ENCODE results near the gene GRIK4. TPM values are rescaled to one million over a fixed set of nuclear protein-coding genes. Genes with fewer than 3 reads are reported as not detected.

Gene GRIK4
- total RNA-seq, 1 experiment from 2014 or later = not detected

DNA sequence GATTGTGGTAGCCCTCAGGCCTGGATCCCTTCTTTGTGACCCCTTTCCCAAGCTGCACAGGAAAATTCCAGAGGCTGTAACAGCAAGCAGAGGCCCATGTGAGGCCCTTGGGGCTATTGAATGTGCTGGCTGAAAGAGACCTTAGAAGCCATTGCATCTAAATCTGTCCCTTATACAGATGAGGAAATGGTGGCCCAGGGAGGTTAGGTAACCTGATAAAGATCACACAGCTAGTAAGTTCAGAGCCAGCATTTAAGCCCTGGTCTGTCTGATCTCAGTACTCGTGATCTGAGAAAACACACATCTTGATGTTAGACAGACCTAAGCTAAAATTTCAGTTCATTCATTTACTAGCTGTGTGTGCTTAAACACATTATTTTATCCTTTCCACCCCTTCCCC is 396.4 kb downstream of the GRIK4 start:
- BruUV-seq (replicated peaks) = no TSS peak
- H3K27me3 ChIP-seq (ENCODE audit: insufficient read depth, low read depth) = no peaks in the 10 kb centered on the region
- H4K20me1 ChIP-seq (ENCODE audit: insufficient read depth) = no peaks in the 10 kb centered on the region
- H3K27ac ChIP-seq = peak overlapping the region; percentile 91
- intact Hi-C loops (cut with micrococcal nuclease; ENCODE audit: unreplicated experiment) = no loop called here
- H3K4me3 ChIP-seq = peak overlapping the region; percentile 24; the same call in 1 of the 2 replicates
- no peaks in the 10 kb centered on the region for H3K79me2 ChIP-seq (ENCODE audit: low read depth)
- H3K9me3 ChIP-seq (ENCODE audit: insufficient read depth, low read depth) = no peaks in the 10 kb centered on the region
- POLR2A ChIA-PET (ENCODE audit: unreplicated experiment) = no interaction called here
- H3K4me1 ChIP-seq (replicated peaks; ENCODE audit: insufficient read depth) = peaks cover 95% of the 10 kb centered on the region
- H2AFZ ChIP-seq = no peak overlapping the region
- peak in 1 of 2 experiments; percentile 8 for DNase-seq
- peaks cover 68% of the 10 kb centered on the region for H3F3A ChIP-seq (ENCODE audit: insufficient read depth, low read depth)
- H3K36me3 ChIP-seq (ENCODE audit: low read depth) = no peaks in the 10 kb centered on the region
- TF ChIP-seq EZH2 (IDR thresholded peaks at IDR 0.05; ENCODE audit: low read depth) = no peak
- TF ChIP-seq, protein P1, sequence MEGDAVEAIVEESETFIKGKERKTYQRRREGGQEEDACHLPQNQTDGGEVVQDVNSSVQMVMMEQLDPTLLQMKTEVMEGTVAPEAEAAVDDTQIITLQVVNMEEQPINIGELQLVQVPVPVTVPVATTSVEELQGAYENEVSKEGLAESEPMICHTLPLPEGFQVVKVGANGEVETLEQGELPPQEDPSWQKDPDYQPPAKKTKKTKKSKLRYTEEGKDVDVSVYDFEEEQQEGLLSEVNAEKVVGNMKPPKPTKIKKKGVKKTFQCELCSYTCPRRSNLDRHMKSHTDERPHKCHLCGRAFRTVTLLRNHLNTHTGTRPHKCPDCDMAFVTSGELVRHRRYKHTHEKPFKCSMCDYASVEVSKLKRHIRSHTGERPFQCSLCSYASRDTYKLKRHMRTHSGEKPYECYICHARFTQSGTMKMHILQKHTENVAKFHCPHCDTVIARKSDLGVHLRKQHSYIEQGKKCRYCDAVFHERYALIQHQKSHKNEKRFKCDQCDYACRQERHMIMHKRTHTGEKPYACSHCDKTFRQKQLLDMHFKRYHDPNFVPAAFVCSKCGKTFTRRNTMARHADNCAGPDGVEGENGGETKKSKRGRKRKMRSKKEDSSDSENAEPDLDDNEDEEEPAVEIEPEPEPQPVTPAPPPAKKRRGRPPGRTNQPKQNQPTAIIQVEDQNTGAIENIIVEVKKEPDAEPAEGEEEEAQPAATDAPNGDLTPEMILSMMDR (conservative IDR thresholded peaks at IDR 0.05) = no peak
- CTCF ChIA-PET = no interaction called here
- no peaks in the 10 kb centered on the region for H3K9me2 ChIP-seq (ENCODE audit: insufficient read depth)
- peak overlapping the region; percentile 60 for H3K4me2 ChIP-seq

- Histone ChIP-seq H3F3A (ENCODE audit: insufficient read depth, low read depth) (peaks cover 63% of the 10 kb centered on the region), H3K27ac (peak overlapping the region; percentile 91), H3K4me1 (replicated peaks; ENCODE audit: insufficient read depth) (peaks cover 95% of the 10 kb centered on the region), H3K4me2 (peak overlapping the region; percentile 60), H3K9me2 (ENCODE audit: insufficient read depth) (no peaks in the 10 kb centered on the region), H3K9me3 (ENCODE audit: insufficient read depth, low read depth) (no peaks in the 10 kb centered on the region), H3K79me2 (ENCODE audit: low read depth) (no peaks in the 10 kb centered on the region), H3K36me3 (ENCODE audit: low read depth) (no peaks in the 10 kb centered on the region), H3K4me3 (peak overlapping the region; percentile 24; the same call in 1 of the 2 replicates), H4K20me1 (ENCODE audit: insufficient read depth) (no peaks in the 10 kb centered on the region), H2AFZ (no peak overlapping the region), H3K27me3 (ENCODE audit: insufficient read depth, low read depth) (no peaks in the 10 kb centered on the region)
- POLR2A ChIA-PET (ENCODE audit: unreplicated experiment) = no interaction called here
- BruUV-seq (replicated peaks) = no TSS peak
- DNase-seq = peak; percentile 15 to 99
- CTCF ChIA-PET = no interaction called here
- intact Hi-C loops (cut with micrococcal nuclease; ENCODE audit: unreplicated experiment) = no loop called here
- TF ChIP-seq EZH2 (IDR thresholded peaks at IDR 0.05; ENCODE audit: low read depth) = no peak
- TF ChIP-seq, protein P1 (conservative IDR thresholded peaks at IDR 0.05) = no peak
Measured at GRCh38 chr11:120908461-120909181, 397.1 kb downstream of the GRIK4 start.

DNA sequence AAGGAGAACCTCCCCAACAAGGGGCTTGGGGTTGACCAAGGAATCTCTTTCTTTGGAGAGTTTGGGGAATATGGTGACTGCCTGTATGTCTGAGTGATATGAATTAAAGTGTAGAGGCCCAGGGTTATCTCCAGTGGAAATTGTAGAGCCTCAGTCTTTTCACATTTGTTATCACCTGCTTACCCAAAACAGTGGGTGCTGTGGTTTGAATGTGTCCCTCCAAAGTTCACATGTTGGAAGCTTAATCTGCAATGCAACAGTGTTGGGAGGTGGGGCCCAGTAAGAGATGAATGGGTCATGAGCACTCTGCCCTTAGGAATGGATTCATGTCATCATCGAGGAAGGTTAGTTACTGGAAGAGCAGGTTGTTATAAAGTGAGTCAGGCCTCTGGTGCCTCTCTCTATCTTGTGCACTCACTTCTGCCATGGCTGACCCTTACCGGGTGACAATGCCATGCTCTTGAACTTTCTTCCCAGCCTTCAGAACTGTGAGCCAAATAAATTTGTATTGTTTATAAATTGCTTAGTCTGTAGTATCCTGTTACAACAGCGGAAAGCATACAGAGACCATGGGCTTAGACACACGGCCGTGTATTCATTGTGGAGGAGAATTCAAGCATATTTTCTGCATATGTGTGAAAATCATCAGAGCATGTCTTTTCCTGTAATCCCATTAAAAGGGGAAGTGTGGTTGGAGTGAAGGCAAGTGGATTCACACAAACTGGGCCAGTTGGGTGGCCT is 398.3 kb downstream of the GRIK4 start:
- ChIA-PET CTCF (no interaction called here), POLR2A (ENCODE audit: unreplicated experiment) (no interaction called here)
- Histone ChIP-seq H3K4me3 (peak overlapping the region; percentile 1; the same call in 1 of the 2 replicates), H2AFZ (no peak overlapping the region), H3K27me3 (ENCODE audit: insufficient read depth, low read depth) (no peaks in the 10 kb centered on the region), H3K79me2 (ENCODE audit: low read depth) (no peaks in the 10 kb centered on the region), H3K9me2 (ENCODE audit: insufficient read depth) (no peaks in the 10 kb centered on the region), H4K20me1 (ENCODE audit: insufficient read depth) (no peaks in the 10 kb centered on the region), H3K27ac (peak overlapping the region; percentile 91), H3K36me3 (ENCODE audit: low read depth) (no peaks in the 10 kb centered on the region), H3F3A (ENCODE audit: insufficient read depth, low read depth) (peaks cover 52% of the 10 kb centered on the region), H3K4me1 (replicated peaks; ENCODE audit: insufficient read depth) (peaks cover 87% of the 10 kb centered on the region), H3K9me3 (ENCODE audit: insufficient read depth, low read depth) (no peaks in the 10 kb centered on the region), H3K4me2 (peak overlapping the region; percentile 60)
- BruUV-seq (replicated peaks) = no TSS peak
- intact Hi-C loops (cut with micrococcal nuclease; ENCODE audit: unreplicated experiment) = no loop called here
- peak in 1 of 2 experiments; percentile 86 for DNase-seq
- TF ChIP-seq, protein P1 (conservative IDR thresholded peaks at IDR 0.05) = no peak
- TF ChIP-seq EZH2 (IDR thresholded peaks at IDR 0.05; ENCODE audit: low read depth) = no peak
